Activated T-cell treated with anti-CD3 and anti-CD28 coated beads, Interleukin-2, amount 50 U/mL, for 48 hours (primary cell): ENCODE data around the gene LEAP2.

Source experiments
- DNase-seq, 2 experiments: peaks; one replicate each; pipeline ENCODE4 v3.0.0-alpha.2; 2020

Gene LEAP2

GRCh38 chr5:132873119-132873929, at the start of gene LEAP2:
TSS of gene LEAP2 (plus strand) at chr5:132873668. CDS start at chr5:132873695, 27 bp downstream.
- no peak for DNase-seq

- no peak for DNase-seq
Measured at GRCh38 chr5:132824426-132824825, 49.0 kb upstream of the LEAP2 start.

GRCh38 chr5:132825033-132825833, 48.2 kb upstream of the LEAP2 start:
- peak in 1 of 2 experiments; percentile 58 for DNase-seq

GRCh38 chr5:132825834-132826391, 47.6 kb upstream of the LEAP2 start:
- no peak for DNase-seq

- no peak for DNase-seq
Measured at GRCh38 chr5:132826424-132827082, 46.9 kb upstream of the LEAP2 start.

GRCh38 chr5:132827943-132828673, 45.4 kb upstream of the LEAP2 start:
- DNase-seq: no peak

- DNase-seq: no peak
Measured at GRCh38 chr5:132828846-132829494, 44.5 kb upstream of the LEAP2 start.

GRCh38 chr5:132829742-132830435, 43.6 kb upstream of the LEAP2 start:
- DNase-seq: peak; percentile 80 to 84

GRCh38 chr5:132830436-132831094, 42.9 kb upstream of the LEAP2 start, which contains the start of gene SHROOM1:
TSS of gene SHROOM1 (minus strand) at chr5:132830647. CDS start at chr5:132826140, 4,507 bp downstream.
- DNase-seq: peak in 1 of 2 experiments; percentile 64

- DNase-seq: no peak
Measured at GRCh38 chr5:132831095-132831860, 42.2 kb upstream of the LEAP2 start.

- peak in 1 of 2 experiments; percentile 4 for DNase-seq
Measured at GRCh38 chr5:132832612-132833011, 40.9 kb upstream of the LEAP2 start.

- DNase-seq: no peak
Measured at GRCh38 chr5:132834057-132834456, 39.4 kb upstream of the LEAP2 start.

GRCh38 chr5:132836852-132837251, 36.6 kb upstream of the LEAP2 start:
- no peak for DNase-seq

GRCh38 chr5:132837868-132838267, 35.6 kb upstream of the LEAP2 start:
- DNase-seq: no peak

GRCh38 chr5:132838516-132839282, 34.8 kb upstream of the LEAP2 start:
- no peak for DNase-seq

- no peak for DNase-seq
Measured at GRCh38 chr5:132839426-132840301, 33.8 kb upstream of the LEAP2 start.

- DNase-seq: no peak
Measured at GRCh38 chr5:132840313-132840712, 33.2 kb upstream of the LEAP2 start.

GRCh38 chr5:132840896-132841295, 32.6 kb upstream of the LEAP2 start:
- no peak for DNase-seq
